CD4-positive, alpha-beta T cell treated with Interferon gamma for 1 hour (primary cell): Measurements from ENCODE around the gene SCP2.

Source experiments
- DNase-seq: peaks from one replicate; pipeline ENCODE4 v3.0.0-alpha.2; 2020

SCP2 gene, protein sequence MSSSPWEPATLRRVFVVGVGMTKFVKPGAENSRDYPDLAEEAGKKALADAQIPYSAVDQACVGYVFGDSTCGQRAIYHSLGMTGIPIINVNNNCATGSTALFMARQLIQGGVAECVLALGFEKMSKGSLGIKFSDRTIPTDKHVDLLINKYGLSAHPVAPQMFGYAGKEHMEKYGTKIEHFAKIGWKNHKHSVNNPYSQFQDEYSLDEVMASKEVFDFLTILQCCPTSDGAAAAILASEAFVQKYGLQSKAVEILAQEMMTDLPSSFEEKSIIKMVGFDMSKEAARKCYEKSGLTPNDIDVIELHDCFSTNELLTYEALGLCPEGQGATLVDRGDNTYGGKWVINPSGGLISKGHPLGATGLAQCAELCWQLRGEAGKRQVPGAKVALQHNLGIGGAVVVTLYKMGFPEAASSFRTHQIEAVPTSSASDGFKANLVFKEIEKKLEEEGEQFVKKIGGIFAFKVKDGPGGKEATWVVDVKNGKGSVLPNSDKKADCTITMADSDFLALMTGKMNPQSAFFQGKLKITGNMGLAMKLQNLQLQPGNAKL

DNA sequence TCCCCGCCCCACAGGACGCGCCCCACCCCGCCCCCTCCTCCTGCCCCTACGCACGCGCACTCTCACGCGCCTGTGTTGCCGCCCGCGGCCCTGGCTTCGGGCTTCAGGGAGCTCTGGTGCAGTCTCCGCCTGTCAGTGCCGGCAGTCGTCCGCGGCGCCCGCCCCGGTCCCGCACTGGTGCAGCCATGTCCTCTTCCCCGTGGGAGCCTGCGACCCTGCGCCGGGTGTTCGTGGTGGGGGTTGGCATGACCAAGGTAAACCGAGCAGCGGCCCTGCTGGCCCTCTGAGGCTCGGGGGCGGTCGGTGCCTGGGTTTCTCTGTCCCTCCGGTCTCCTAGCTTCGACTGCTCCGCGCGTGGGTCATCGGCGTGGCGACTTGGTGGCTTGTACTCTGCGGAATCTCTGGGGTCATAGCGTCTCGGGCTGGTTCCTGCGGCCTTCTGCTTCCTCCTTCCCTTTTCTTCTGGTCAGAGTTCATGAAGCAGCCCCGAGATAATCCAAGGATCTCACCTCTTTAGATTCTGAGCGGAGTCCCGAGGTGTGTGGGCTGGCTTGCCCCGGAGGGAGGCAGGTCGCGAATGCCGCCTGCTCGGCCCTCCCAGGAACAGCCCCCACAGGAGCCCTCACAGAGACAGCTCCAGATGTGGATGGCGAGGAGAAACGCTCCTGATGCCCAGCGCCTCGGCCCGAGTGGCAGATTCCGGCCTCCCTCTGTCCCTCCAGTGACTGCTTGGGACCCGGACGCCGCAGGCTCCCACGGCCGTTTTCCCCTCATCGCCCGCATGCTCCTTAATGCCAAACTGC lies at the start of gene SCP2:
SCP2 (plus strand) TSS at position 65 of the 803 bp plus-strand sequence; CDS start at position 186, 121 bp downstream.
- peak; percentile 77 for DNase-seq

DNA sequence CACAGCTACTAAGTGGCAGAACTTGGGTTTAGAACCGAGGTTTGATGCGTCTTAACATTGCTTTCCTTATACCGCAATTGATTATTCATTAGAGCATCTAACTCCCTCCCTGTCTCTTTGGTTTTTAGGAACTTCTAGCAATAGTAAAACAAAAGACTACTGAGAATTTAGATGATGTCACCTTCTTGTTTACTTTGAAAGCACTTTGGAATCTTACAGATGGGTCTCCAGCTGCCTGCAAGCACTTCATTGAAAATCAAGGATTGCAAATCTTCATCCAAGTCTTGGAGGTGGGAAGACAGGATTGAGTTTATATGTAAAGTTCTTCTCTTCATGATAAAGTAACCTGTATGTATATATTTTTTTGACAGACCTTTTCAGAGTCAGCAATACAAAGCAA lies 49.5 kb upstream of the SCP2 start:
- DNase-seq, result no peak

DNA sequence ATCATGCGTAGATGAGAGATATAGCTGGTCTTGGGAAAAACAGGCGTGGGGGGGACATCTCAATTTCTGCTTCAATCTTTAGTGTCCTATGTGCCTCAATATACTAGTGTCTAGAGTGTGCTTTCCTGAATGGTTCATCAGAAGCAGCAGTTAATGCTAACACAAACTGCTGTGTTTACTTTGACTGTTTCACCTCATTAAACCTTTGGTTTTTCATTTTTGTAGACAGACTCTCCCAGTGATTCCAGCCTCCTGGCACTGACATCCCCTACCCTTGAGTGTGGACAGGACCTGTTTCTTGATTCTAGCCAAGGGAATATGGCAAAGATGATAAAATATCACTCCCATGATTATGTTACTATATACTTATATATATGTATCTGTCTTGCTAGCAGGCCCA lies 46.9 kb upstream of the SCP2 start:
- no peak for DNase-seq

DNA sequence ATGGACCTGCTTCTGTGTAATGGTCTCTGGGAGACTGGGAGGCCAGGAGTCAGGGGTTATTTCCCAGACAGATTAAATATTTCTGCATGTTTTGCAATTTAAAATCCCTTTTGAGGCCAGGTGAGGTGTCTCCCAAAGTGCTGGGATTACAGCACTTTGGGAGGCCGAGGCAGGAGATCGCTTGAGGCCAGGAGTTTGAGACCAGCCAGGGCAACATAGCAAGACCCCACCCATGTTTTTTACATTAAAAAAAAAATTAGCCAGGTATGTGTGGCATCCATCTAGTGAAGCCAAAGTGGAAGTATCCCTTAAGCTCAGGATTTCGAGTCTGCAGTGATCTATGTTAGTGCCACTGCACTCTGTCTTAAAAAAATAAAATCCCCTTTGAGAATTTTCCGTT lies 39.6 kb upstream of the SCP2 start:
- no peak for DNase-seq

DNA sequence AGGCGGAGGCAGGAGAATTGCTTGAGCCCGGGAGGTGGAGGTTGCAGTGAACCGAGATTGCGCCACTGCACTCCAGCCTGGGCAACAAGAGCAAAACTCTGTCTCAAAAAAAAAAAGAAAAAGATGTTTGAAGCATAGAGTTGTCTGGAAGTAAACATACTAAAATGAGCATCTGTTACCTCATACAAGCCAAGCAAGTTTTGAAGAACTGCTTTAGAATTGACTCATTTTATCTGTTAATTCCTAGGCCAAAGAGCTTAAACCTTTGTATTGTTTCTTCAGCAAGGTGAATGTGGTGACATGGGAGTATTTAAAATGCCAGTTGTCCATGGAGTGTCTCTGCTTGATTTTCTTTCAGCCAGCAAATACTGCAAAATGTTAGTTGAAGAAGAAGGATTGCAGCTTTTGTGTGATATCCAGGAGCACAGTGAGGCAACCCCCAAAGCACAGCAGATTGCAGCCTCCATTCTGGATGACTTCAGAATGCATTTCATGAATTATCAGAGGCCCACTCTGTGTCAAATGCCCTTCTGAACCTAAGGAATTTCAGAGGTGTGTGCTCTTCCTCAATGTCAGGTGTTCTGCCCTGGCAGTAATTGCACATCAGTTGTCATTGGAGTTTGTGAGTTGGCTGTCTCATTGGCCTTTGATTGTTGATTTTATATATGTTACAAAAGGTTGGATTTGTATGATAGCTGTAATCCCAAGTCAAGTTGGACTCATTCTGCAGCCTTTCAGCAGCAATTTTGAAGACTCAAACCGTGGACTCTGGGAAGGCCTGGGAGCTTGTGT lies 34.5 kb upstream of the SCP2 start:
- DNase-seq, result no peak

DNA sequence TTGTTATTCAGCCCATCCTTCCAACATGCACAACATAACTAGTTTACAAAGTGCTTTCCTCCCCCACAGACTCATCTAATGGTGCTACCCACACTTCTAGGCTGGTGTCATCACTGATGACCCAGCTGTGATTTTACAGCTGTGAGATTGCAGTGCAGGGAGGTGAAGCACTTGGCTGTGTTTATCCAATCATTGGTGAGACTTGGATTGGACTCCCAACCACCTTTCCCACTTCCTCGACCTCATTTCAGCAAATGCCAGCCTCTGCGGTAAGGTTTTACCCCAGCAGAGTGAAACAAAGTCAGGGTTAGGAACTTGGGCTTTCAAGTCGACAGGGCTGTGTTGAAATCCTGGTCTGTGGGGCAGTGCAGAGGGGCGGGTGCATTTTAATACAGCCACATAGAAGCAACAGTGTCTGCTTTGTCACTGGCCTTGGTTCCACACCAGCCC lies 27.6 kb upstream of the SCP2 start:
- no peak for DNase-seq

DNA sequence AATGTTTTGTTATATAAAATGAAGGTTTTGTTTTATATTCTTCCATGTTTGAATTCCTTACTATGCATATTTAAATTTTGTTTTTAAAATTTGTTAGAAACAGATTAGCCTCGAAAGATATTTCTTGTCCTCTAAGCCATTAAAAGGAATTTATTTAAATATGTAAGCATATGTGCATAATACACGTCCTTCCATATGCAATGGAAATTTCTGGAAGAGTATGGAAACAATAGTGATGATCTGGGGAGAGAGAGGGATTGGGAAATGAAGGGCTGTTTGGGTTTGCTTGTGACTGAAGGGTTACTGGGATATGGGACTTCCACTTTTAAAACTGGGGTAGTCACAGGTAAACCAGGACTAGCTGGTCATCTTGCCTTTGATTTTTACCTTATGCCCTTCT lies 26.7 kb upstream of the SCP2 start:
- DNase-seq, result no peak

DNA sequence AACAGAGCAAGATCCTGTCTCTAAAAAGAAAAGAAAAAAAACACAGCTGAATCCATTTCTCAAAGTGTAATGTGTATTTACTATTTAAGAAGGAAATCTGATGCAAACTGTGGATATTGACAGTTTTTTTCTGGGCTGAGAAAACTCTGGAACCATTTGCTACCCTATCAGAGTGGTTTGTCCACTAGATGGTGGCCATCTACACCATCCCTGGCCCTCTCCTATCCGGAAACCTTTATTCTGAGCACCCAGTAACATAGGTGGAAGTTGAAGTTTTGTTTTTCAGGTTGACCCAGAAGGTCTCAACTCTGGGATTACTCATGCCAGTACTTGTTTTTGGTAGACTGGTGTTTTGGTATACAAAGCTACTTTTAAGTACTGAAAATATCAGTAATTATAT lies 25.7 kb upstream of the SCP2 start:
- DNase-seq, result no peak

DNA sequence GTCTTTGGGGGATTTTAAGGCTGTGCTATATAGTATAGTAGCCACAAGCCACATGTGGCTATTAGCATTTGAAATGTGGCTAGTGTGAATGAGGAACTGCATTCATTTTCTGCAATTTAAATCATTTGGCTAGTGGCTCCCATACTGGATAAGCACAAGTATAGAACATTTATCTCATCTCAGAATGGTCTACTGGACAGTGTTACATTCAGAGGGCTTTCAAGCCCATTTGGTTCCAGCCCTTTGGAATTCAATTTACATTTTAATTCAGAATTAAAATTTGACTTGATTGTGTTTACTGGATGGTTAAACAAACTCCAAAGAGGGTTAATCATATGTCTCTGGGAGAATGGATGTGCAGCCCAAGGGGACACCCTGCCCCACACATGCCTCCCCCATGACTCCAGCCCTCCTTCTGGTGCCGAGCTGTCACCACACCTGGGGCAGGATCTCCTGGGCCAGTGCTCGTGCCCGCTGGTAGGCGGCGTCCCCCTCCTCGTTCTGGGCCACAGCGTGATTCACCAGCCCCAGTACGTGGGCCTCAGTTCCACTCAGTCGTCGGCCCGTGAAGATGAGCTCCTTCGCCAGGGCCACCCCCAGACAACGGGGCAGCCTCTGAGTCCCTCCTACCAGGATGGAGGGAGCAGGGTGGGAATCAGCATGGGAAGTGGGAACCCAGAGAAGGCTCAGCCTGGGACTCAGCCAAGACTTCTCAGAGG lies 22.7 kb upstream of the SCP2 start:
- no peak for DNase-seq

DNA sequence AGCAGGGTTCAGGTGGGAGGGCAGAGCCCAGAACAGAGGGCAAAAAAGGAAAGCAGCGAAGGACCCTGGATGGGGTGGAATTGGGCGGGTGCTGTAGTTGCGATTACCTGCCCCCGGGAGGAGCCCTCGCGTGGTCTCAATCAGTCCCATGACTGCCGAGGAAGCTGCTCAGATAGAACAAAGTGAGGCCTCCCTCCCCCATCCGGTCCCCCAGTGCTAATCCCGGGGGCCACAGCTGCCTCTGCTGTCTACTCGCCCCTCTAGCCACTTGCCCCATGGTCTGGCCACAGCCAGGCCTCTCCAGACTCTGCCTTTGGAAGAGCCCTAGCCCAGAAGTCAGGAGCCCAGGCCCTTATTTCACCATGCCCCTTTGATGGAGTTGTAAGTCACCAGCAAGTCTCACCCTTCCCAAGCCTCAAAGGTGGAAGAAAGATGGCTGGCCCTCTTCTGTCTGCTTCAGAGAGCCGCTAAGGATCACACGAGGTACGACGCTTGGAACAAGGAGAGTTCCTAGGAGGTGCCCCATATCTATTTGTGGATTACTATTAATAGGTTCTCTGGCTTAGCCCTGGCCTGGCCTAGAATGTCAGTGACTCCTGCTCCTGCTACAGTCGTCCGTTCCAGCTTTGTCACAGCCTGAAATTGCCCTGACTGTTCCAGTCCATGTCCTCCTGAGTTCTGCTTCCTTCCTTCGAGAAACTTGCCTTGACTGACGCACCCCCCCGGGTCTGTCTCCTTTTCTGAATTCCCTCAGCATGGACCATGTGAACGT lies 22.0 kb upstream of the SCP2 start:
- DNase-seq, result peak; percentile 6

DNA sequence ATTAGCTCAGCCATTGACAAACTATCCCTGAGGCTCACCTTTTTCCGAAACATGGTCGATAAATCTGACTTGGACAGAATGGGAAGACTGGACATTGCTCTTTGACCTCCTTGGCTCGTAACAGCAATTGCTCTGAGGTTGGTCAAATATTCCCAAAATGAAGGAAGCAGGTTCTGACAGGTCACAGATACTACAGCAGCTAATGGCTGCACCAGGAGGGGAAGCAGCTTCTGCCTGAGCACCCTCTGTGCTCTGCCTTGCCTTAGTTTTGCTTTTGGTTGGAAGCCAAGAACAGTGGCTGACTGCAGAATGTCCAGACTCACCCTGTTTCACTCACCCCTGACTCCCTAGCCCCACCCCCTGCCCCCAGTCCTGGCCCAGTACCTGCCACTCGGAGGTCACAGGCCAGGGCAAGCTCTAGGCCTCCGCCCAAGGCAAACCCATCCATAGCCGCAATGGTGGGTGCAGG lies 20.9 kb upstream of the SCP2 start:
- no peak for DNase-seq

DNA sequence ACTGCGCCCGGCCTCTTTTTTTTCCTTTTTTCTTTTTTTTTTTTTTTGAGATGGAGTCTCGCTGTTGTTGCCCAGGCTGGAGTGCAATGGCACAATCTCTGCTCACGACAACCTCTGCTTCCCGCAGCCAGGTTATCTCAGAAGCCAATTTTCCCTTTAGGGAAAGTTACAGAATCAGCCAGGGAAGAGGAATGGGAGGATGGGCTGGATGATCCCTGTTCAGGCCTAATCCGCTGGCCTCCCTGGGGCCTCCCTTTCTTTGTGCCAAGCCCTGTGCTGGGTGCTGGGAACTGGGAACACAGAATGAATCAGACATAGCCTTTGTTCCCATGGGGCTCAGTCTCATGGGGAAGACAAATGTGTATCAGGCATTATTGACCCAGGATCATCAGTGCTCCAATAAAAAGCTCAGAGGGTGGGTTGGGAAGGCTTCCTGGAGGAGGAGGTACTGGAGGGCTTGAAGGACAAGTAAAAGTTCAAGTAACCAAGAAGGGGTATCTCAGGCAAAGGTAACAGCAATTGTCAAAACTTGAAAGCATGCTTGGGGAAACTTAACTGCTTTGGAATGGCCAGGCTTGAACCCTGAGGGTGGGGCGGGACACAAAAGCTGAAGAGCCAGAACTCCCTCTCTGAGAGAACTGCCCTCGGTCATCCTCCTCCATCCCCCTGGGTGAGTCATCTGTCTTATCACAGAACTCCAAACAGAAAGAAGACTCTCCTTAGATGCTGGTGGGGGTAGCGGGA lies 19.8 kb upstream of the SCP2 start:
- DNase-seq, result no peak

DNA sequence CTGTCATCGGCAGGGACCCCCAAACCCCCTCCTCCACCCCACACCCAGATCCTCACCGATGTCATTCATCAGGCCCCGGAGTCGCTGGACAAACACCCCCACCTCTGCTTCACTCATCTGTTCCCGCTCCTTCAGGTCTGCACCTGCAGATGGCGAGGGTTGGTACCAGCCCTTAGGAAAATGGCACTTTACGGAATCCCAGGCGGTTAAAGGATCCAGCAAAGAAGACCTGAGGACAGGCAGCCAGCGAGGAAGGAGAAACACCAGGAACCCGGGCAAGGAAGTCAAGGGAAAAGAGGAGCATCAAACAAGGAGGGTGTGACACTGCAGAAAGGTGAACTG lies 19.3 kb upstream of the SCP2 start:
- no peak for DNase-seq

DNA sequence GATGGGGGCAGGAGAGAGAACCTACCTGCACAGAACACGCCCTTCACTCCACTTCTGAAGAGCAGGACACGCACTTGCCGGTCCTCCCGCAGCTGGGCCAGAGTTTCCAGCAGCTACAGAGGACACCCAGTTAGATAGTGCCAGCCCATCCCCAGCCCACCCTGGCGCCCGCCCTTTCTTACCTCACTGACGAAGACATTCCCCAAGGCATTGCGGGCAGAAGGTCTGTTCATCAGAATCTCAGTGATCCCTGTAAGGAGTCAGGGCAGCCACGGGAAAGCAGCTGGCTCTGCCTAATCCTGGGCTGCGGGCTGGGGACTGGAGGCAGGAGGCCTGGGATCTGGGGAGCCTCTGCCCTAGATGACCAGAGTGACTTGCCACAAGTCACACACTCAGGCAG lies 15.5 kb upstream of the SCP2 start:
- DNase-seq, result no peak

DNA sequence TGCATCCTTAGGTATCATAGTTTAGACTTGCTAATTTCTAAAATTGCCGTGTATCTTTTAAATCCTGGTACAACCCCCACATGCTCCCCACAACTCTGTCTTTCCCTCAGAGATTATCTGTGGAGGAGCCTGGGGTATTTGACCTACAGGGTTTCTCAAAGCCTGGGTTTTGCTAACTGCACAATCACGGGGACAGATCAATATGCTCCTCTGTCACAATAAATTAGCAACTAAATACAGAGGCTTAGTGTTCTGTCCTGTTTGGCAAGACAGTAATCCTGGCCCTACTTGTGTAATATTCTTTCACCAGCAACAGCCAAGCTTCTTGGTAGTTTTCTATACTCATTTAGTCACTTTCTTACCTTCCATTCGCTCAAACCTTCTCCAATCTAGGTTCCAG lies 14.1 kb upstream of the SCP2 start:
- DNase-seq, result no peak

DNA sequence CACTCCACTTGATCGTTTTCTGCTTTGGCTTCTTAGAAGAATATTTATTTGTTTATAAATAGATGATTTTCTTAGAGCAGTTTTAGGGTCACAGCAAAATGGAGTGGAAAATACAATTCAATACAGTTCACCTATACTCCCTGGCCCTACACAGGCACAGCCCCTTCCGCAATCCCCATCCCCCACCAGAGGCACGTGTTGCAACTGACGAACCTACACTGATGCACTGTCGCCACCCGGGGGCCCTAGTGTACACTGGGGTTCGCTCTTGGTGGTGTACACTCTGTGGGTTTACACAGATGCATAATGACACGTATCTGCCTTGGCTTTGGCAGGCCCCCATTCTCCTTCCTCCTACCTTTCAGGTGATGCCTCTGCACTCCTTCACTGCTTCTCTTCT lies 13.5 kb upstream of the SCP2 start:
- no peak for DNase-seq

DNA sequence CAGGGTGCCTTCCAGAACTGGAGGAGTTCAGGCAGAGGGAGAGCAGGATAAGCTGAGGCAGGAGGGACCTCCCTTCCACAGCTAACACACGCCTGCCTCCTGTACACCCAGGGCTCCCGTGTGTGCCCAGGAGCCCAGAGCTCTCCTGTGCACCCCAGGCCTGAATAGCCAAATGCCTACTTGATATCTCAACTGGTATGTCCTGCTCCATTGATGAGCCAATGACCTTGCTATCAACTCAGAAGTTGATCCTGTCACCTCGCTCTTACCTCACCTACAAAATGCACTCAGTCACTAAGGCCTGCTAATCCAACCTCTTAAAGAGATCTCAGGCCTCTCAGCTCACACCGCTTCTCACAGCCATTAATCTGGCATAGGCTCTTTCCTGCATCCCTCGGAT lies 12.6 kb upstream of the SCP2 start:
- DNase-seq, result no peak

DNA sequence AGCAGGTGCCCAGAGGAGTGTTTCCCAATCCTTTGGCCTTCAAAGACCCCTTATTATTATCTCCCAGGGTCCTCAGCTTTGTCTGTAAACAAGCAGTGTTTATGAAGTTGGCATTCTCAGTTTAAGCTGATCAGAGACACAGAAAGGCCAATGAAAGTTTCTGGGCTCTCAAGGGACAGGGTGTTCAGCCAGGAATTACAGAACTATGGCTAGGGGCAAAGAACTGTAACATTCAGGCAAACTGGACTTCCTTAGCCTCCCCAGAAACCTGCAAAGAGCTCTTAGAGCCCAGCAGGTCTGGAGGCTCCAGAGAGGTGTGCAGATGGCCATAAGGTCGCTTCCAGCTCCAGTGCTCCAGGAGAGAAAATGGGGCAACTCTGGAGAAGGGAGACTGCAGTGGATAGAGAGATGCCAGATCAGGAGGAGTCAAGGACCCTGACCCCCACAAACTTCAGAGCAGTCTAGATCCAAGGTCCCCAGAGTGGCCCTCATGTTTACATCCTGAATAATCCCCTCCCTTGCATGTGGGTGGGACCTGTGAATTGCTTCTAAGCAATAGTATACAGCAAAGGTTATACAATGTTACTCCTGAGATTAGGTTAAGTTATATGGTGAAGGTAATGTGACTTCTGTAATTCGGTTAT lies 11.7 kb upstream of the SCP2 start:
- DNase-seq, result no peak

DNA sequence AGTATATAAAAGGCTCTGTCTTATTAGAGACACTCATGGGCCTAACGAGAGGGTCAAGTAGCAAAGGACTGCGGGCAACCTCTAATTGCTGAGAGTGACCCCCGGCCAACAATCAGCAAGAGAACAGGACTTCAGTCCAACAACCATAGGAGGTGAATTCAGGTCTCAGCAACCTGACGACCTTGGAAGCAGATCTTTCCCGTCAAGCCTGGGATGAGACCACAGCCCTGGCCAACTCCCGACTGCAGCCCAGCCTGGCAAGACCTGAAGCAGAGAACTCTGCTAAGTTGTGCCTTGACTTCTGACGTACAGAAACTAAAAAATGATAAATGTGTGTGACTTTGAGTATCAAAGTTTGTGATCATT lies 11.2 kb upstream of the SCP2 start:
- no peak for DNase-seq

DNA sequence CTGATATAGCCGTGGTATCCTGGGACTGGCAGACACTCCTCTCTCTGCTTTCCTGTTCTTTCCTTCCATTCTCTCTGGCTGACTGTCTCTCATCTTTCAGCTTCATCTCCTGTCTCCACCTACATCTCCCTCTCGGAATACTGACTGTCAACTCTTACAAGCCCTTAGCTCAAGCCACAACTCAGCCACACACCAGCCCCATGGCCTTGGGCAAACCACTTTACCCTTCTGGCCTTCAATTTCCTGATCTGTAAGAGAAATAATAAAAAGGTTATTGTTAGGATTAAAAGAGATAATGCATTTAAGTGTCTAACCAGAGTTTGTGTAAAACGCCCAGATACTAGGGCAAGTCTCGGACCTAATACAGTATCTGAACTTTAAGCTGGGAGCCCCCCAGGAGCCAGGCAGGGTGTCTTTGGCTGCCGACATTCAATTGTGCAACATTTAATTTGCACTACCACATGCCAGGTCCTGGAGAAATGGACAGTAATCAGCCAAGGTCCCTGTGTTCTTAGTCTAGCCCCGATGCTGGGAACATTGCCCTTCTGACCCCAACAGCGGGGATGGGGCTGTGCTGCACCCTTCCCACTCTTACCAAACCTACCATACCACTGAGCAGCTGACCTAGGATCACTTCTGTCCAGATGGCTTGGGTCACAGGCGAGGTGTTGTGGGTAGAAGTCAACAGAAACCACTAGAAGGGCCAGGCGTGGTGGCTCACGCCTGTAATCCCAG lies 10.7 kb upstream of the SCP2 start:
- DNase-seq, result no peak
